HEK293 (cell line): ENCODE results near the gene RGS7BP.

Source experiments
- CTCF ChIA-PET: fragments of 350-600 bp; formaldehyde crosslinking; extraction: SDS; loops from one replicate; lab custom pipeline; 2021; ENCODE audit warnings: antibody characterized with exemption; lab: Yijun Ruan, JAX
- POLR2A ChIA-PET: fragments of 300-600 bp; formaldehyde crosslinking; extraction: SDS; loops from one replicate; lab custom pipeline; 2020; ENCODE audit warnings: antibody characterized with exemption, inconsistent platforms; lab: Yijun Ruan, JAX
- H3K27ac ChIP-seq: fragments of 200-500 bp; sonication (Bioruptor generic); 2 replicates; pipeline ENCODE4 v1.5.1; 2014; ENCODE audit warnings: low read depth, low read length, control low read depth, inconsistent platforms; ENCODE audit errors: extremely low read depth
- H3K36me3 ChIP-seq, 2 experiments: fragments of 200-500 bp in 1 of 2; sonication (Bioruptor generic) in 1 of 2; 1 replicate in 1 of 2; 2 replicates in 1 of 2; pipeline ENCODE4 v1.5.1; 2014 to 2017; ENCODE audit warnings: inconsistent platforms in 2 of 2, low read length in 2 of 2; ENCODE audit not compliant: control insufficient read depth in 2 of 2, insufficient read depth in 1 of 2
- H3K4me1 ChIP-seq: fragments of 200-500 bp; sonication (Bioruptor generic); 2 replicates; pipeline ENCODE4 v1.5.1; 2014; ENCODE audit warnings: mild to moderate bottlenecking, low read length, inconsistent platforms; ENCODE audit not compliant: control insufficient read depth, insufficient read depth
- H3K4me3 ChIP-seq: 2 replicates; pipeline ENCODE4 v1.5.1; 2011; ENCODE audit warnings: low read depth, mild to moderate bottlenecking, control low read depth, low read length, moderate library complexity
- H3K9me3 ChIP-seq: fragments of 200-500 bp; sonication (Bioruptor generic); 2 replicates; pipeline ENCODE4 v1.5.1; 2014; ENCODE audit warnings: low read depth, low read length, inconsistent platforms; ENCODE audit not compliant: control insufficient read depth, insufficient read depth
- CTCF ChIP-seq: fragments of 450-650 bp; formaldehyde crosslinking; IDR thresholded peaks from 2 replicates; pipeline ENCODE4 v1.5.1; 2016; ENCODE audit warnings: missing biosample characterization, missing genetic modification characterization
- EGR2 ChIP-seq: fragments of 450-650 bp; formaldehyde crosslinking; IDR thresholded peaks from 2 replicates; pipeline ENCODE4 v1.5.1; 2016; ENCODE audit warnings: low read depth, missing biosample characterization, missing genetic modification characterization
- GLI4 ChIP-seq: fragments of 450-650 bp; formaldehyde crosslinking; IDR thresholded peaks from 2 replicates; pipeline ENCODE4 v1.5.1; 2016; ENCODE audit warnings: missing biosample characterization, missing genetic modification characterization
- SCRT1 ChIP-seq: fragments of 450-650 bp; formaldehyde crosslinking; IDR thresholded peaks from 2 replicates; pipeline ENCODE4 v1.5.1; 2016; ENCODE audit warnings: missing biosample characterization, missing genetic modification characterization, borderline replicate concordance
- SCRT2 ChIP-seq: fragments of 450-650 bp; formaldehyde crosslinking; IDR thresholded peaks from 2 replicates; pipeline ENCODE4 v1.5.1; 2016; ENCODE audit warnings: missing biosample characterization, missing genetic modification characterization
- SETDB1 ChIP-seq: IDR thresholded peaks from one replicate; pipeline ENCODE4 v1.6.1; 2017; ENCODE audit warnings: mild to moderate bottlenecking, low read length, moderate library complexity, mixed read lengths; ENCODE audit not compliant: insufficient read length
- TRIM28 ChIP-seq: IDR thresholded peaks from 2 replicates; pipeline ENCODE4 v1.6.1; 2011; ENCODE audit warnings: low read length, control low read depth, borderline replicate concordance
- WT1 ChIP-seq: fragments of 450-650 bp; formaldehyde crosslinking; IDR thresholded peaks from 2 replicates; pipeline ENCODE4 v1.5.1; 2016; ENCODE audit warnings: missing biosample characterization, missing genetic modification characterization
- YY2 ChIP-seq: fragments of 450-650 bp; formaldehyde crosslinking; IDR thresholded peaks from 2 replicates; pipeline ENCODE4 v1.5.1; 2016; ENCODE audit warnings: missing biosample characterization, missing genetic modification characterization
- ZBTB26 ChIP-seq: fragments of 450-650 bp; formaldehyde crosslinking; optimal IDR thresholded peaks from 2 replicates; pipeline ENCODE3; 2016; ENCODE audit warnings: missing biosample characterization, mild to moderate bottlenecking, missing genetic modification characterization
- ZBTB8A ChIP-seq: fragments of 450-650 bp; formaldehyde crosslinking; IDR thresholded peaks from 2 replicates; pipeline ENCODE4 v1.5.1; 2016; ENCODE audit warnings: missing biosample characterization, missing genetic modification characterization
- ZIC2 ChIP-seq: fragments of 450-650 bp; formaldehyde crosslinking; IDR thresholded peaks from 2 replicates; pipeline ENCODE4 v1.5.1; 2016; ENCODE audit warnings: missing biosample characterization, missing genetic modification characterization
- ZNF19 ChIP-seq: fragments of 450-650 bp; formaldehyde crosslinking; IDR thresholded peaks from 2 replicates; pipeline ENCODE4; 2016; ENCODE audit warnings: missing biosample characterization, missing genetic modification characterization, low read depth
- ZNF391 ChIP-seq: fragments of 450-650 bp; formaldehyde crosslinking; IDR thresholded peaks from 2 replicates; pipeline ENCODE4 v1.5.1; 2016; ENCODE audit warnings: low read depth, missing biosample characterization, missing genetic modification characterization, borderline replicate concordance
- ZNF521 ChIP-seq: fragments of 450-650 bp; formaldehyde crosslinking; IDR thresholded peaks from 2 replicates; pipeline ENCODE4 v1.5.1; 2017; ENCODE audit warnings: missing biosample characterization, mild to moderate bottlenecking, missing genetic modification characterization
- ZNF621 ChIP-seq: fragments of 450-650 bp; formaldehyde crosslinking; IDR thresholded peaks from 2 replicates; pipeline ENCODE4 v1.5.1; 2017; ENCODE audit warnings: missing biosample characterization, missing genetic modification characterization
- ZNF623 ChIP-seq: fragments of 450-650 bp; formaldehyde crosslinking; IDR thresholded peaks from 2 replicates; pipeline ENCODE4 v1.5.1; 2016; ENCODE audit warnings: missing biosample characterization, missing genetic modification characterization
- ZNF837 ChIP-seq: fragments of 450-650 bp; formaldehyde crosslinking; IDR thresholded peaks from 2 replicates; pipeline ENCODE4 v1.5.1; 2016; ENCODE audit warnings: missing biosample characterization, missing genetic modification characterization

The RGS7BP gene

GRCh38 chr5:64507264-64507605 lies 1.4 kb downstream of the RGS7BP start:
- no peaks in the 10 kb centered on the region for H3K36me3 ChIP-seq
- H3K9me3 ChIP-seq: no peaks in the 10 kb centered on the region
- no peak overlapping the region for H3K4me3 ChIP-seq
- ChIA-PET POLR2A (no interaction called here), CTCF (no interaction called here)
- no peaks in the 10 kb centered on the region for H3K4me1 ChIP-seq
- no peak overlapping the region for H3K27ac ChIP-seq
- no peak for TF ChIP-seq ZNF391 (tag by site-specific recombination)
- peak; percentile 7 for TF ChIP-seq SCRT2 (tag by site-specific recombination)

DNA sequence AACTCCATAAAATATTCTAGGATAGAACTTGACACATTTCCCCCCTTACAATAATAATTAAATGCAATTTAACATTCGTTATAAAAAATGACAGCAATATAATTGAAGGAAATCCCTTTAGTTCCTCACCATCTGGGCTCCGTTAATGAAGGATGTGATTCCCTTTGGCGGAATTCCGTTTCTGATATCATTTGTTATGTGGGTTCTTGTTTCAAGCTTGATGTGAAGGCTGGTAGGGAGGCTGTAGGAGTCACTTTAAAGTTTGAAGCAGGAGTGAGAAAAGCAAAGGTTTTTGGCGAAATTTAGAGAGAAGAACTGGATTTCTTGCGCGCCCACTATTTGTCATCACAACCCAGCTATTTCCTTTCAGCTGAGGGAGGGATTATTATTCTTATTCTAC lies 4.0 kb downstream of the RGS7BP start:
- H3K27ac ChIP-seq: no peak overlapping the region
- H3K4me3 ChIP-seq: no peak overlapping the region
- no peaks in the 10 kb centered on the region for H3K4me1 ChIP-seq
- TF ChIP-seq CTCF (tag by site-specific recombination) (no peak), ZNF621 (no peak), ZNF19 (tag by site-specific recombination) (no peak), ZNF837 (tag by site-specific recombination) (no peak), ZIC2 (tag by site-specific recombination) (no peak), SETDB1 (no peak)
- TF ChIP-seq, all 188 proteins: peak for 0
- CTCF ChIA-PET: interaction anchor here (0.7 to 0.8 kb wide), 2 partner anchors 51 to 100 kb away, joined by 3 read pairs; no protein-coding TSS in a partner anchor
- Histone ChIP-seq H3K9me3 (no peaks in the 10 kb centered on the region), H3K36me3 (no peaks in the 10 kb centered on the region)
- POLR2A ChIA-PET: no interaction called here

DNA sequence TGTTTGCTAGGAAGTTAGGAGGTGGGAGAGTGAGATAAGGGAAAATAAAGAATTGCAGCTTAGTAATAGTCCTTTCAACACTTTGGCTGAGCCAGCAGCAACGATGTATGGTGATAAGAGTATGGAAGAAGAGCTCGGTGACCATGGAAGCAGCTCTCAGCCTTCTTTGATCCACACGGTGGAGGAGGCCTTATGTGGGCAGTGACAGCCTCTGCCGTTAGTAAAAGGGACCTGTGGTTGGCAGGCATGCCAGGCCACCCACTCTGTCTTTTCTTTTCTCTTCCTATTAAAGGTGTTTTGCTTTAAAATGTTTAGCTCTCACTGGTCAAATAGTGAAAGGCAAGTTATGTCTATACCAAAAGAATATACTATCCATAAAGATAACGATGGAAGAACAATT lies 7.7 kb downstream of the RGS7BP start:
- H3K4me3 ChIP-seq: no peak overlapping the region
- H3K36me3 ChIP-seq: no peaks in the 10 kb centered on the region
- TF ChIP-seq TRIM28: no peak
- peak; percentile 69 for TF ChIP-seq EGR2 (tag by site-specific recombination)
- H3K9me3 ChIP-seq: no peaks in the 10 kb centered on the region
- no peaks in the 10 kb centered on the region for H3K4me1 ChIP-seq
- ChIA-PET CTCF (no interaction called here), POLR2A (no interaction called here)
- H3K27ac ChIP-seq: no peak overlapping the region

DNA sequence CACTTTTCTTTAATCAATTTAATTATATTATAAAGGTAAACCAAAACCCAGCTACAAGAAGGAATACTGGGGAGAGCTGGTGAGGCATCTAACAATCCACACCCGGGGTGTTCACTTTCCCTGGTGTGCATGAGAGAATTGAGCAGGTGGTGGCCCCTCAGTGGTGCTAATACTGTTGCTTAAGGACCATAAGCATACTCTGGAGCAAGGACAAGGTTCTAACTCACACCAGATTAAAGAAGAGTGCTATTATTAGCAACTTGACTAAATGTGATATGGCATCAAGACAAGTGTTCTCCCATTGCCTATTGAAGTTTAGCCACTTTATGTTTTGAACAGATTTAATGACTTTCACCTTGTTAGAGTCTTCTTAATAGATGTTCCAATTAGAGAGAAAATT lies 8.8 kb downstream of the RGS7BP start:
- CTCF ChIA-PET: no interaction called here
- Histone ChIP-seq H3K36me3 (no peaks in the 10 kb centered on the region), H3K9me3 (no peaks in the 10 kb centered on the region), H3K4me1 (no peaks in the 10 kb centered on the region), H3K27ac (no peak overlapping the region), H3K4me3 (no peak overlapping the region)
- no peak for TF ChIP-seq WT1 (tag by site-specific recombination)
- no peak for TF ChIP-seq ZNF521
- TF ChIP-seq SCRT1 (tag by site-specific recombination): no peak
- TF ChIP-seq ZNF391 (tag by site-specific recombination): no peak
- no peak for TF ChIP-seq ZBTB26 (tag by site-specific recombination)
- TF ChIP-seq GLI4 (tag by site-specific recombination): no peak
- TF ChIP-seq YY2 (tag by site-specific recombination): no peak
- no peak for TF ChIP-seq ZNF623
- no peak for TF ChIP-seq ZBTB8A (tag by site-specific recombination)
- TF ChIP-seq ZIC2 (tag by site-specific recombination): no peak
- POLR2A ChIA-PET: no interaction called here
